ENCODE data around the gene PAK6. TPM values are rescaled to one million over a fixed set of nuclear protein-coding genes. Genes with fewer than 3 reads are reported as not detected.

Gene PAK6
- total RNA-seq, 1 donor from 2014 or later: not detected

DNA sequence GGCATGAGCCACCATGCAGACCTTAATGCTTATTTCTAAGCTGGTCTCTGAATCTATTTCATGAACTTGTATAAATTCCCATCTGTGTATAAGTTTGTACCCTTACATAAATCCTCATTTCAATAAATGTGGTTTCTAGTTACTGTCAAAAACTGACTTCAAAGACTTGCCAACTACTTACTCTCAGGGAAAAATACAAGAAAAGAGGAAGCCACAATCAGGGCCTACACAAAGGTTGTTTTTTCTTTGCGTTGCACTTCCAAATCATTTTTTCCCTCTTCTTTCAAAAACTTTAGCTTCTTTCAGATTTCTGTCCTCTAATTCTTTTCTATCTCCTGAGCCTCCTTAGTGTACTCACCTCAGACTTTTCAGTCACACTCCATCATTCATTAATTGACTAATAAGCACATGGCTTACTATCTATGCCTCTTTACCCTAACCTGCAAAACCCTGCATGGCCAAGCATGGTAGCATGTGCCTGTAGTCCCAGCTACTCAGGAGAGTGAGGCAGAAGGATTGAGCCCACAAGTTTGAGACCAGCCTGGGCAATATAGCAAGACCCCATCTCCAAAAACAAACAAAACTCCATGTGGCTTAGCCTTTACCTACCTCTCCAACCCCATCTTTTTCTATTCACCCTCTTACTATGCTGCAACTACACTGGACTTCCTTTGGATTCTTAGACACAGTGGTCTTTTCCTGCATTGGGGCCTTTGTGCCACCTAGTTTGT, 40.3 kb upstream of the PAK6 start:
- TF ChIP-seq, protein P1, sequence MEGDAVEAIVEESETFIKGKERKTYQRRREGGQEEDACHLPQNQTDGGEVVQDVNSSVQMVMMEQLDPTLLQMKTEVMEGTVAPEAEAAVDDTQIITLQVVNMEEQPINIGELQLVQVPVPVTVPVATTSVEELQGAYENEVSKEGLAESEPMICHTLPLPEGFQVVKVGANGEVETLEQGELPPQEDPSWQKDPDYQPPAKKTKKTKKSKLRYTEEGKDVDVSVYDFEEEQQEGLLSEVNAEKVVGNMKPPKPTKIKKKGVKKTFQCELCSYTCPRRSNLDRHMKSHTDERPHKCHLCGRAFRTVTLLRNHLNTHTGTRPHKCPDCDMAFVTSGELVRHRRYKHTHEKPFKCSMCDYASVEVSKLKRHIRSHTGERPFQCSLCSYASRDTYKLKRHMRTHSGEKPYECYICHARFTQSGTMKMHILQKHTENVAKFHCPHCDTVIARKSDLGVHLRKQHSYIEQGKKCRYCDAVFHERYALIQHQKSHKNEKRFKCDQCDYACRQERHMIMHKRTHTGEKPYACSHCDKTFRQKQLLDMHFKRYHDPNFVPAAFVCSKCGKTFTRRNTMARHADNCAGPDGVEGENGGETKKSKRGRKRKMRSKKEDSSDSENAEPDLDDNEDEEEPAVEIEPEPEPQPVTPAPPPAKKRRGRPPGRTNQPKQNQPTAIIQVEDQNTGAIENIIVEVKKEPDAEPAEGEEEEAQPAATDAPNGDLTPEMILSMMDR (IDR thresholded peaks at IDR 0.05; ENCODE audit: partially characterized antibody, unreplicated experiment): no peak
- Mint-ChIP-seq H3K27ac (ENCODE audit: unreplicated experiment) (no peak overlapping the region), H3K4me3 (ENCODE audit: unreplicated experiment) (no peak overlapping the region), H3K9me3 (ENCODE audit: unreplicated experiment) (no peaks in the 10 kb centered on the region), H3K36me3 (ENCODE audit: unreplicated experiment) (no peaks in the 10 kb centered on the region), H3K4me1 (ENCODE audit: low read depth, unreplicated experiment) (no peaks in the 10 kb centered on the region), H3K27me3 (ENCODE audit: unreplicated experiment) (no peaks in the 10 kb centered on the region)
- DNase-seq: no peak

DNA sequence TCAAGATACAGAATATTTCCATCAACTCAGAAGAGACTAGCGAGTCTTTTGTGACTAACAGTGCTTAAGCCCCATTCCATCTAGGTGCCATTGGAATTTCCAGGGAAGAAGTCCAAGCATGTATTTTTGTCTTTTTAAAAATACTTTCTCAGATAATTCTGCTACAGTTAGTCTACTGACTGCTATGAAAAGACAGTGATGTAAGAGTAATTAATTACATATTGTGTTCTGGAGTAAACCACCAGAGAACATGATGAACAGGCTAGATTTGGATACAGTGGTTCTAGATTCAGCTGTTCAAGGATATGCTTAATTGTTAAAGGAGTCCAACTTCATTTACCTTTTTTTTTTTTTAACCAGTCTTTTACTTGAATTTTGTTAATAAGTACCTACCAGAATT, 34.8 kb upstream of the PAK6 start:
- no peaks in the 10 kb centered on the region for H3K36me3 Mint-ChIP-seq (ENCODE audit: unreplicated experiment)
- no peaks in the 10 kb centered on the region for H3K4me1 Mint-ChIP-seq (ENCODE audit: low read depth, unreplicated experiment)
- no peaks in the 10 kb centered on the region for H3K9me3 Mint-ChIP-seq (ENCODE audit: unreplicated experiment)
- DNase-seq: no peak
- no peaks in the 10 kb centered on the region for H3K27me3 Mint-ChIP-seq (ENCODE audit: unreplicated experiment)
- H3K4me3 Mint-ChIP-seq (ENCODE audit: unreplicated experiment): no peak overlapping the region
- TF ChIP-seq, protein P1 (IDR thresholded peaks at IDR 0.05; ENCODE audit: partially characterized antibody, unreplicated experiment): no peak
- no peak overlapping the region for H3K27ac Mint-ChIP-seq (ENCODE audit: unreplicated experiment)

DNA sequence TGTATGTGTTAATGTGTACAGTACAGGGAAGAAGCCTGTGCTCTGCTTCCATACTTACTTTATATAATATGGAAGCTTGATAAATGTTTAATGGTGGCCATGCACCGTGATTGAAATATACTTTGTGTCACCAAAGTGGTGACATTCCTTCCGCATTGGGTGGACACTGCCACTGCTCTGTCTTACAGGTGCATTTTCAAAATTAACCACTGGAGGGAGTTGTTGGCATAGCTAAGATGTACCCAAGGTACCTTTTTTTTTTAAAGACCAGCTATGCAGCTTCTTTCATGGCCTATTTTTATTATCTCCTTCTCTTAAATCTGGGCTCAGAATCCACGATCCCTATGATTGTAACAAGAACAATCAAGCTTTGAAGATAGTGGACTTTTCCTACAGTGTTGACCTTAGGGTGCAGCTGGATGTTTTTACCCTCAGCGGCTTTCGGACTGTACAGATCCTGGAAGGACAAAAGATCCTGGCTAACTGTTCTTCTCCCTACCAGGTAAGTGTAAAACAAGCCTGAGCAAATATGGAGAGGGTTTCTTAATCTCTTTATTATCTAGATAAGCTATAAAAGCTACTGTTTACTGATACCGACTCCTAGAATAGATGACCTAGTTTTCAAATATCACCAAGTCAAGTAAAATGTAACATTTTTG, 21.6 kb upstream of the PAK6 start:
- Mint-ChIP-seq H3K27me3 (ENCODE audit: unreplicated experiment) (no peaks in the 10 kb centered on the region), H3K36me3 (ENCODE audit: unreplicated experiment) (no peaks in the 10 kb centered on the region), H3K9me3 (ENCODE audit: unreplicated experiment) (no peaks in the 10 kb centered on the region), H3K4me1 (ENCODE audit: low read depth, unreplicated experiment) (no peaks in the 10 kb centered on the region), H3K4me3 (ENCODE audit: unreplicated experiment) (no peak overlapping the region), H3K27ac (ENCODE audit: unreplicated experiment) (no peak overlapping the region)
- DNase-seq: no peak
- TF ChIP-seq, protein P1 (IDR thresholded peaks at IDR 0.05; ENCODE audit: partially characterized antibody, unreplicated experiment): peak; percentile 86

DNA sequence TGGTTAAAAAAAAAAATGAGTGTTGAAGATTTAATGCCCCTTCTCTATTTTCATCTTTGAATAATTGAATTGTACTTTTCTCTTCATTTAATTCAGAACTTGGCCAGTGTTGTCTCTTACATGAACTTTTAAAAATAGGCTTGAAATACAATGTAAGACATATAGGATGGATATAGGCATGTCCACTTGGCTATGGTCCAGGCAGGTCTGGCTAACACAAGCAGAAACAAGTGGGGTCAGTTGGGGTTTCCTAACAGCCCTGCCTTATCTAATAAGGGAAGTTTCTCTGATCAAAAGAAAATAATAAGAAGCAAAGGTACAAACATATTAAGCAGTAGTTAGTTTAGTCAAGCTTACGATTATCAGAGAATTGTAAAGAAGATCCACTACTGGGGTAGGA, 19.1 kb upstream of the PAK6 start:
- Mint-ChIP-seq H3K4me1 (ENCODE audit: low read depth, unreplicated experiment) (no peaks in the 10 kb centered on the region), H3K4me3 (ENCODE audit: unreplicated experiment) (no peak overlapping the region), H3K27ac (ENCODE audit: unreplicated experiment) (no peak overlapping the region), H3K27me3 (ENCODE audit: unreplicated experiment) (no peaks in the 10 kb centered on the region), H3K9me3 (ENCODE audit: unreplicated experiment) (no peaks in the 10 kb centered on the region), H3K36me3 (ENCODE audit: unreplicated experiment) (no peaks in the 10 kb centered on the region)
- DNase-seq: no peak
- TF ChIP-seq, protein P1 (IDR thresholded peaks at IDR 0.05; ENCODE audit: partially characterized antibody, unreplicated experiment): no peak

DNA sequence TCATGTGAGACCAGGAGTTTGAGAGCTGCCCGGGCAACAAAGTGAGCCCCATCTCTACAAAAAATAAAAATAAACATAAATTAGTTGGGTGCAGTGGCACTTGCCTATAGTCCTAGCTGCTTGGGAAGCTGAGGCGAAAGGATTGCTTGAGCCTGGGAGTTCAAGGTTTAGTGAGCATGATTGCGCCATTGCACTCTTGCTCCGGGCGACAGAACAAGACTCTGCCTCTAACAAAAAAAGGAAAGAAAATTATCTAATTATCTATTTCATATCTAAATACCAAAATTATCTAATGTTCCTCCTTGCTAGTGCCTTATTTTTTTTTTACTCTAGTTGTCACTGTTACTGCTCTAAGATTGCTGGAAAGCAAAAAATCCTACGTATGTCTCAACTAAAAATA, 16.7 kb upstream of the PAK6 start:
- Mint-ChIP-seq H3K36me3 (ENCODE audit: unreplicated experiment) (no peaks in the 10 kb centered on the region), H3K9me3 (ENCODE audit: unreplicated experiment) (no peaks in the 10 kb centered on the region), H3K4me1 (ENCODE audit: low read depth, unreplicated experiment) (no peaks in the 10 kb centered on the region), H3K4me3 (ENCODE audit: unreplicated experiment) (no peak overlapping the region), H3K27ac (ENCODE audit: unreplicated experiment) (no peak overlapping the region), H3K27me3 (ENCODE audit: unreplicated experiment) (no peaks in the 10 kb centered on the region)
- TF ChIP-seq, protein P1 (IDR thresholded peaks at IDR 0.05; ENCODE audit: partially characterized antibody, unreplicated experiment): no peak
- DNase-seq: no peak

Data from glutamatergic neuron (in vitro differentiated cells).